Keratinocyte (primary cell): ENCODE results near the gene APOL3. TPM values are rescaled to one million over a fixed set of nuclear protein-coding genes. Genes with fewer than 3 reads are reported as not detected.

Source experiments
- DNase-seq: peaks from one replicate; pipeline ENCODE4 v3.0.0-alpha.2; 2011; ENCODE audit warnings: low read depth, missing footprints, low spot score
- FAIRE-seq: peaks from 2 replicates; lab custom pipeline; 2011; peaks lifted over from hg19 to GRCh38; lab: Jason Lieb, UNC
- H2AFZ ChIP-seq: 2 replicates; pipeline ENCODE4 v1.6.0; 2012; ENCODE audit warnings: low read length, control low read depth, inconsistent platforms; ENCODE audit not compliant: control insufficient read depth
- H3K27ac ChIP-seq: 2 replicates; pipeline ENCODE4 v1.5.1; 2011; ENCODE audit warnings: low read length; ENCODE audit not compliant: control insufficient read depth, insufficient read depth
- H3K27me3 ChIP-seq: 3 replicates; pipeline ENCODE4 v1.6.0; 2011; ENCODE audit warnings: low read length; ENCODE audit not compliant: control insufficient read depth, insufficient read depth; ENCODE audit errors: extremely low read depth
- H3K36me3 ChIP-seq, 2 experiments: 2 replicates in 1 of 2; 3 replicates in 1 of 2; pipeline ENCODE4 v1.5.1; 2011; ENCODE audit warnings: low read length in 2 of 2, mild to moderate bottlenecking in 1 of 2; ENCODE audit not compliant: control insufficient read depth in 2 of 2, insufficient read depth in 2 of 2; ENCODE audit errors: extremely low read depth in 1 of 2
- H3K4me1 ChIP-seq: 3 replicates; pipeline ENCODE4 v1.5.1; 2011; ENCODE audit warnings: low read length; ENCODE audit not compliant: control insufficient read depth, insufficient read depth; ENCODE audit errors: extremely low read depth
- H3K4me2 ChIP-seq: 3 replicates; pipeline ENCODE4 v1.6.0; 2011; ENCODE audit warnings: low read depth, low read length; ENCODE audit not compliant: control insufficient read depth, insufficient read depth; ENCODE audit errors: extremely low read depth
- H3K4me3 ChIP-seq, 3 experiments: fragments of 200-600 bp in 1 of 3; sonication (generic) in 1 of 3; 2 replicates in 2 of 3; 3 replicates in 1 of 3; pipeline ENCODE4 v1.5.1; 2011 to 2016; ENCODE audit warnings: low read length in 3 of 3, mild to moderate bottlenecking in 3 of 3, control low read depth in 2 of 3, inconsistent platforms in 1 of 3, low read depth in 1 of 3, mixed read lengths in 1 of 3, mixed run types in 1 of 3, moderate library complexity in 1 of 3; ENCODE audit not compliant: control insufficient read depth in 2 of 3, insufficient read depth in 2 of 3; ENCODE audit errors: extremely low read depth in 1 of 3
- H3K79me2 ChIP-seq: 2 replicates; pipeline ENCODE4 v1.6.0; 2012; ENCODE audit warnings: low read length; ENCODE audit not compliant: control insufficient read depth, insufficient read depth
- H3K9ac ChIP-seq: 3 replicates; pipeline ENCODE4 v1.6.0; 2011; ENCODE audit warnings: low read length; ENCODE audit not compliant: control insufficient read depth, insufficient read depth; ENCODE audit errors: extremely low read depth
- H3K9me1 ChIP-seq: 3 replicates; pipeline ENCODE4 v1.6.0; 2011; ENCODE audit warnings: low read length; ENCODE audit not compliant: control insufficient read depth, insufficient read depth; ENCODE audit errors: extremely low read depth
- H3K9me3 ChIP-seq: 2 replicates; pipeline ENCODE4 v1.5.1; 2012; ENCODE audit warnings: low read depth, low read length; ENCODE audit not compliant: control insufficient read depth
- H4K20me1 ChIP-seq: 3 replicates; pipeline ENCODE4 v1.6.0; 2011; ENCODE audit warnings: low read length; ENCODE audit not compliant: control insufficient read depth, insufficient read depth; ENCODE audit errors: extremely low read depth
- CTCF ChIP-seq, 3 experiments: IDR thresholded peaks in 1 of 3; conservative IDR thresholded peaks in 1 of 3; optimal IDR thresholded peaks in 1 of 3; 2 replicates in 2 of 3; 3 replicates in 1 of 3; pipeline versions ENCODE3 to v1.5.1; 2011; ENCODE audit warnings: low read length in 3 of 3, mild to moderate bottlenecking in 3 of 3, moderate library complexity in 2 of 3, control low read depth in 1 of 3, inconsistent platforms in 1 of 3; ENCODE audit not compliant: insufficient read depth in 2 of 3; ENCODE audit errors: extremely low read depth in 1 of 3
- EZH2 ChIP-seq: IDR thresholded peaks from one replicate; pipeline ENCODE4 v1.6.1; 2012; ENCODE audit warnings: inconsistent platforms, mild to moderate bottlenecking, low read length, moderate library complexity
- dilution Hi-C: fragments of 300-500 bp; cut with MboI; formaldehyde crosslinking; loops from one replicate; pipeline ENCODE4 v1.7.0; 2020; ENCODE audit warnings: low sequenced_read_pairs; ENCODE audit not compliant: extremely low pct_ligation_motif_present
- polyA plus RNA-seq, 5 experiments: library from polyadenylated mRNA; depleted of rRNA in 3 of 5; stranded (reverse) in 3 of 5; stranded (forward) in 1 of 5; unstranded in 1 of 5; fragments of >200 nt; gene quantifications; 1 replicate in 1 of 5; 2 replicates in 3 of 5; 3 replicates in 1 of 5; pipeline versions ENCODE4 v1.2.1 to v1.2.3, GENCODE V29; 2011 to 2012; ENCODE audit warnings: missing spikeins in 2 of 5, low read depth in 1 of 5, low replicate concordance in 1 of 5

Gene APOL3
- polyA plus RNA-seq, 1 donor (not counting 4 experiments of a cell fraction or from before 2014, with no cell fraction given), result 0.92 TPM

- no peaks in the 10 kb centered on the region for H4K20me1 ChIP-seq
- no peak overlapping the region for H3K4me3 ChIP-seq
- dilution Hi-C loops, result no loop called here
- no peaks in the 10 kb centered on the region for H3K27me3 ChIP-seq
- no peaks in the 10 kb centered on the region for H3K9me1 ChIP-seq
- no peak overlapping the region for H3K9ac ChIP-seq
- no peaks in the 10 kb centered on the region for H3K9me3 ChIP-seq
- no peak for DNase-seq
- no peak overlapping the region for H3K4me2 ChIP-seq
- no peaks in the 10 kb centered on the region for H3K79me2 ChIP-seq
- H3K36me3 ChIP-seq, result no peaks in the 10 kb centered on the region
- no peak for TF ChIP-seq EZH2
- TF ChIP-seq CTCF (optimal IDR thresholded peaks at IDR 0.05 in 1 of 3, IDR thresholded peaks at IDR 0.05 in 1 of 3, conservative IDR thresholded peaks at IDR 0.05 in 1 of 3; ENCODE audit: extremely low read depth in 1 of 3, insufficient read depth in 2 of 3, low read length in 3 of 3), result no peak
- no peak overlapping the region for H3K27ac ChIP-seq
- no peaks in the 10 kb centered on the region for H3K4me1 ChIP-seq
- FAIRE-seq, result no peak
- no peak overlapping the region for H2AFZ ChIP-seq
Observed at GRCh38 chr22:36182056-36182455, 21.5 kb upstream of the APOL3 start.

GRCh38 chr22:36180928-36181327, 20.4 kb upstream of the APOL3 start:
- Histone ChIP-seq H3K27ac (no peak overlapping the region), H3K9me3 (no peaks in the 10 kb centered on the region), H3K9me1 (no peaks in the 10 kb centered on the region), H3K27me3 (no peaks in the 10 kb centered on the region), H3K4me2 (no peak overlapping the region), H3K79me2 (no peaks in the 10 kb centered on the region), H4K20me1 (no peaks in the 10 kb centered on the region), H3K9ac (no peak overlapping the region), H3K4me3 (no peak overlapping the region), H2AFZ (no peak overlapping the region), H3K36me3 (no peaks in the 10 kb centered on the region), H3K4me1 (no peaks in the 10 kb centered on the region)
- TF ChIP-seq CTCF (optimal IDR thresholded peaks at IDR 0.05 in 1 of 3, IDR thresholded peaks at IDR 0.05 in 1 of 3, conservative IDR thresholded peaks at IDR 0.05 in 1 of 3; ENCODE audit: extremely low read depth in 1 of 3, insufficient read depth in 2 of 3, low read length in 3 of 3) (no peak), EZH2 (no peak)
- dilution Hi-C loops, result no loop called here
- FAIRE-seq (no peak), DNase-seq (no peak)
